HCT116 (cell line): ENCODE measurements around the gene SIAE. TPM values are rescaled to one million over a fixed set of nuclear protein-coding genes. Genes with fewer than 3 reads are reported as not detected.

Experiments used
- ATAC-seq: fragments of 200-7000 bp; cut with Tn5 transposase; 2 replicates; pipeline ENCODE4 v1.9.1; 2020; ENCODE audit warnings: mild to moderate bottlenecking, moderate library complexity
- BruUV-seq: library from RNA; stranded (reverse); fragments of 400-500 nt; replicated peaks from 2 replicates; lab custom pipeline; 2021; lab: Mats Ljungman, UMichigan
- CTCF ChIA-PET: fragments of 300-600 bp; sonication (Branson Sonifier 250); formaldehyde crosslinking; loops from one replicate; lab custom pipeline; 2021; ENCODE audit warnings: antibody characterized with exemption; lab: Charles Lee
- POLR2A ChIA-PET: fragments of 300-600, 350-600 bp; sonication (Branson Sonifier 250); formaldehyde crosslinking; loops from one replicate; lab custom pipeline; 2021; ENCODE audit warnings: antibody characterized with exemption; lab: Charles Lee
- RAD21 ChIA-PET, 2 experiments: fragments of 300-600 bp; sonication (Branson Sonifier 250); formaldehyde crosslinking; loops; one replicate each; lab custom pipeline; 2023; ENCODE audit warnings: low total read pairs in 2 of 2; ENCODE audit not compliant: uncharacterized antibody in 2 of 2, unreplicated experiment in 2 of 2, low non-redundant PET in 1 of 2; lab: Charles Lee
- DNase-seq: peaks from one replicate; pipeline ENCODE4 v3.0.0-alpha.2; 2010; ENCODE audit warnings: low read depth, low spot score
- H2AFZ ChIP-seq: fragments of 200-600 bp; shearing (Covaris generic), sonication (generic); 2 replicates; pipeline ENCODE4 v1.6.1; 2017; ENCODE audit warnings: low read depth, mixed run types, mixed read lengths, antibody characterized with exemption, low read length; ENCODE audit not compliant: poor library complexity, severe bottlenecking
- H3K27ac ChIP-seq: 2 replicates; pipeline ENCODE4 v1.5.1; 2012; ENCODE audit warnings: low read depth, low read length
- H3K27me3 ChIP-seq: fragments of 200-600 bp; sonication (generic); 2 replicates; pipeline ENCODE4 v1.6.1; 2016; ENCODE audit warnings: mixed run types, low read length, mixed read lengths; ENCODE audit not compliant: insufficient read depth
- H3K36me3 ChIP-seq, 2 experiments: fragments of 200-500 bp in 1 of 2; fragments of 200-600 bp in 1 of 2; sonication (Bioruptor generic) in 1 of 2; sonication (generic) in 1 of 2; 2 replicates each; pipeline versions ENCODE4 v1.5.1 to v1.6.1; 2014 to 2016; ENCODE audit warnings: low read length in 2 of 2, inconsistent platforms in 1 of 2, mixed read lengths in 1 of 2, mixed run types in 1 of 2; ENCODE audit not compliant: insufficient read depth in 2 of 2, control insufficient read depth in 1 of 2
- H3K4me1 ChIP-seq, 2 experiments: fragments of 200-600 bp in 1 of 2; sonication (generic) in 1 of 2; 2 replicates each; pipeline versions ENCODE4 v1.5.1 to v1.6.1; 2012 to 2017; ENCODE audit warnings: low read length in 2 of 2, inconsistent platforms in 1 of 2, mild to moderate bottlenecking in 1 of 2, mixed read lengths in 1 of 2, mixed run types in 1 of 2, moderate library complexity in 1 of 2; ENCODE audit not compliant: insufficient read depth in 2 of 2, control insufficient read depth in 1 of 2
- H3K4me2 ChIP-seq: fragments of 200-600 bp; sonication (generic); 2 replicates; pipeline ENCODE4 v1.6.1; 2017; ENCODE audit warnings: mixed run types, low read length, mixed read lengths
- H3K4me3 ChIP-seq, 2 experiments: fragments of 200-600 bp in 1 of 2; sonication (generic) in 1 of 2; replicated peaks in 1 of 2; 2 replicates each; pipeline ENCODE4 v1.5.1; 2011 to 2016; ENCODE audit warnings: low read length in 2 of 2, control low read depth in 1 of 2, low read depth in 1 of 2, mild to moderate bottlenecking in 1 of 2, mixed read lengths in 1 of 2, mixed run types in 1 of 2
- H3K79me2 ChIP-seq: fragments of 200-600 bp; sonication (generic); 2 replicates; pipeline ENCODE4 v1.6.1; 2017; ENCODE audit warnings: mild to moderate bottlenecking, mixed run types, low read length, moderate library complexity, mixed read lengths; ENCODE audit not compliant: insufficient read depth
- H3K9ac ChIP-seq: fragments of 200-600 bp; sonication (generic); 2 replicates; pipeline ENCODE4 v1.6.1; 2016; ENCODE audit warnings: low read length, mixed read lengths
- H3K9me2 ChIP-seq: fragments of 200-600 bp; sonication (generic), shearing (Covaris generic); 2 replicates; pipeline ENCODE4 v1.6.1; 2017; ENCODE audit warnings: mixed run types, mild to moderate bottlenecking, moderate library complexity; ENCODE audit not compliant: insufficient read depth
- H3K9me3 ChIP-seq, 2 experiments: fragments of 200-500 bp in 1 of 2; fragments of 200-600 bp in 1 of 2; sonication (Bioruptor generic) in 1 of 2; sonication (generic) in 1 of 2; 2 replicates each; pipeline ENCODE4 v1.6.1; 2014 to 2017; ENCODE audit warnings: low read length in 2 of 2, mixed read lengths in 2 of 2, inconsistent platforms in 1 of 2, low read depth in 1 of 2, mild to moderate bottlenecking in 1 of 2, mixed run types in 1 of 2, moderate library complexity in 1 of 2; ENCODE audit not compliant: control insufficient read depth in 1 of 2, insufficient read depth in 1 of 2
- H4K20me1 ChIP-seq: fragments of 200-600 bp; sonication (generic), shearing (Covaris generic); 2 replicates; pipeline ENCODE4 v1.6.1; 2017; ENCODE audit warnings: mixed run types, mild to moderate bottlenecking, moderate library complexity; ENCODE audit not compliant: insufficient read depth
- ATF3 ChIP-seq: IDR thresholded peaks from 2 replicates; pipeline ENCODE4 v1.6.1; 2012
- CBX3 ChIP-seq: IDR thresholded peaks from 2 replicates; pipeline ENCODE4 v1.6.1; 2012; ENCODE audit warnings: low read depth
- CEBPB ChIP-seq: IDR thresholded peaks from 2 replicates; pipeline ENCODE4 v1.6.1; 2012; ENCODE audit warnings: low read depth
- EGR1 ChIP-seq: IDR thresholded peaks from 2 replicates; pipeline ENCODE4 v1.6.1; 2012; ENCODE audit warnings: low read depth
- ELF1 ChIP-seq: IDR thresholded peaks from 2 replicates; pipeline ENCODE4 v1.6.1; 2012; ENCODE audit warnings: low read depth, borderline replicate concordance
- EZH2 ChIP-seq: fragments of 200-600 bp; sonication (generic); IDR thresholded peaks from 2 replicates; pipeline ENCODE4 v1.6.1; 2017; ENCODE audit warnings: antibody characterized with exemption, mixed run types
- EZH2phosphoT487 ChIP-seq: fragments of 200-600 bp; IDR thresholded peaks from 2 replicates; pipeline ENCODE4 v1.6.1; 2018; ENCODE audit warnings: antibody characterized with exemption, borderline replicate concordance
- FOSL1 ChIP-seq: IDR thresholded peaks from 2 replicates; pipeline ENCODE4 v1.6.1; 2012; ENCODE audit warnings: low read depth
- JUND ChIP-seq: IDR thresholded peaks from 2 replicates; pipeline ENCODE4 v1.6.1; 2012
- SIN3A ChIP-seq: IDR thresholded peaks from 2 replicates; pipeline ENCODE4 v1.6.1; 2012; ENCODE audit warnings: low read depth
- SP1 ChIP-seq: IDR thresholded peaks from 2 replicates; pipeline ENCODE4 v1.6.1; 2012; ENCODE audit warnings: low read depth
- SRF ChIP-seq: IDR thresholded peaks from 2 replicates; pipeline ENCODE4 v1.6.1; 2012; ENCODE audit warnings: low read depth
- YY1 ChIP-seq: IDR thresholded peaks from 2 replicates; pipeline ENCODE4 v1.6.1; 2011; ENCODE audit warnings: low read length, low read depth, moderate library complexity, mild to moderate bottlenecking; ENCODE audit not compliant: insufficient replicate concordance; ENCODE audit errors: extremely low read depth
- ZFX ChIP-seq: fragments of 450-650 bp; IDR thresholded peaks from 2 replicates; pipeline ENCODE4 v1.6.1; 2017
- ZNF274 ChIP-seq: fragments of 200-500 bp; sonication (Bioruptor generic); IDR thresholded peaks from 2 replicates; pipeline ENCODE4 v1.6.1; 2014; ENCODE audit warnings: mild to moderate bottlenecking, low read depth, low read length, inconsistent platforms
- intact Hi-C: fragments of 100-400 bp; cut with micrococcal nuclease; formaldehyde crosslinking; loops from 2 replicates; pipeline ENCODE4 v1.10.0; 2022
- total RNA-seq: library from RNA; stranded (reverse); gene quantifications from one replicate; pipeline ENCODE4 v1.2.1, GENCODE V29; 2021; ENCODE audit not compliant: unreplicated experiment
- TF ChIP-seq, protein P1 (sequence below): IDR thresholded peaks from 2 replicates; pipeline ENCODE4 v1.6.1; 2011; ENCODE audit warnings: mild to moderate bottlenecking, low read length, moderate library complexity; ENCODE audit not compliant: insufficient replicate concordance; ENCODE audit errors: extremely low read depth
- TF ChIP-seq, protein P2 (sequence below): IDR thresholded peaks from 2 replicates; pipeline ENCODE4 v1.6.1; 2012; ENCODE audit warnings: low read depth

Gene SIAE
- total RNA-seq, 1 experiment from 2014 or later, result 39.2 TPM

- TF ChIP-seq, protein P1, sequence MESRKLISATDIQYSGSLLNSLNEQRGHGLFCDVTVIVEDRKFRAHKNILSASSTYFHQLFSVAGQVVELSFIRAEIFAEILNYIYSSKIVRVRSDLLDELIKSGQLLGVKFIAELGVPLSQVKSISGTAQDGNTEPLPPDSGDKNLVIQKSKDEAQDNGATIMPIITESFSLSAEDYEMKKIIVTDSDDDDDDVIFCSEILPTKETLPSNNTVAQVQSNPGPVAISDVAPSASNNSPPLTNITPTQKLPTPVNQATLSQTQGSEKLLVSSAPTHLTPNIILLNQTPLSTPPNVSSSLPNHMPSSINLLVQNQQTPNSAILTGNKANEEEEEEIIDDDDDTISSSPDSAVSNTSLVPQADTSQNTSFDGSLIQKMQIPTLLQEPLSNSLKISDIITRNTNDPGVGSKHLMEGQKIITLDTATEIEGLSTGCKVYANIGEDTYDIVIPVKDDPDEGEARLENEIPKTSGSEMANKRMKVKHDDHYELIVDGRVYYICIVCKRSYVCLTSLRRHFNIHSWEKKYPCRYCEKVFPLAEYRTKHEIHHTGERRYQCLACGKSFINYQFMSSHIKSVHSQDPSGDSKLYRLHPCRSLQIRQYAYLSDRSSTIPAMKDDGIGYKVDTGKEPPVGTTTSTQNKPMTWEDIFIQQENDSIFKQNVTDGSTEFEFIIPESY, result no peak
- TF ChIP-seq FOSL1, result no peak
- no peak for TF ChIP-seq EZH2phosphoT487
- TF ChIP-seq YY1, result no peak
- TF ChIP-seq EZH2, result no peak
- TF ChIP-seq, protein P2, sequence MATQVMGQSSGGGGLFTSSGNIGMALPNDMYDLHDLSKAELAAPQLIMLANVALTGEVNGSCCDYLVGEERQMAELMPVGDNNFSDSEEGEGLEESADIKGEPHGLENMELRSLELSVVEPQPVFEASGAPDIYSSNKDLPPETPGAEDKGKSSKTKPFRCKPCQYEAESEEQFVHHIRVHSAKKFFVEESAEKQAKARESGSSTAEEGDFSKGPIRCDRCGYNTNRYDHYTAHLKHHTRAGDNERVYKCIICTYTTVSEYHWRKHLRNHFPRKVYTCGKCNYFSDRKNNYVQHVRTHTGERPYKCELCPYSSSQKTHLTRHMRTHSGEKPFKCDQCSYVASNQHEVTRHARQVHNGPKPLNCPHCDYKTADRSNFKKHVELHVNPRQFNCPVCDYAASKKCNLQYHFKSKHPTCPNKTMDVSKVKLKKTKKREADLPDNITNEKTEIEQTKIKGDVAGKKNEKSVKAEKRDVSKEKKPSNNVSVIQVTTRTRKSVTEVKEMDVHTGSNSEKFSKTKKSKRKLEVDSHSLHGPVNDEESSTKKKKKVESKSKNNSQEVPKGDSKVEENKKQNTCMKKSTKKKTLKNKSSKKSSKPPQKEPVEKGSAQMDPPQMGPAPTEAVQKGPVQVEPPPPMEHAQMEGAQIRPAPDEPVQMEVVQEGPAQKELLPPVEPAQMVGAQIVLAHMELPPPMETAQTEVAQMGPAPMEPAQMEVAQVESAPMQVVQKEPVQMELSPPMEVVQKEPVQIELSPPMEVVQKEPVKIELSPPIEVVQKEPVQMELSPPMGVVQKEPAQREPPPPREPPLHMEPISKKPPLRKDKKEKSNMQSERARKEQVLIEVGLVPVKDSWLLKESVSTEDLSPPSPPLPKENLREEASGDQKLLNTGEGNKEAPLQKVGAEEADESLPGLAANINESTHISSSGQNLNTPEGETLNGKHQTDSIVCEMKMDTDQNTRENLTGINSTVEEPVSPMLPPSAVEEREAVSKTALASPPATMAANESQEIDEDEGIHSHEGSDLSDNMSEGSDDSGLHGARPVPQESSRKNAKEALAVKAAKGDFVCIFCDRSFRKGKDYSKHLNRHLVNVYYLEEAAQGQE, result no peak
These were observed 30.9 kb downstream of the SIAE start (continued) for GRCh38 chr11:124642628-124643027.

GRCh38 chr11:124640666-124641065, 32.9 kb downstream of the SIAE start:
- ATAC-seq, result no peak

More at GRCh38 chr11:124640666-124641065, 32.9 kb downstream of the SIAE start:
- Histone ChIP-seq H4K20me1 (no peaks in the 10 kb centered on the region), H2AFZ (no peak overlapping the region), H3K9me3 (peaks cover 0 to 9% of the 10 kb centered on the region in 2 experiments; a peak in 1 of 4 replicates), H3K9ac (no peak overlapping the region)
- RAD21 ChIA-PET, result no interaction called here
- TF ChIP-seq JUND, result no peak
- no peak for TF ChIP-seq CEBPB
- TF ChIP-seq SIN3A, result no peak
- no peak for TF ChIP-seq EGR1
- no peak for TF ChIP-seq ZNF274
- TF ChIP-seq SP1, result no peak
- TF ChIP-seq ZFX, result no peak
- TF ChIP-seq ELF1, result no peak
- TF ChIP-seq SRF, result no peak
- TF ChIP-seq EZH2phosphoT487, result no peak
- TF ChIP-seq ATF3, result no peak
- TF ChIP-seq CBX3, result no peak
- no peak for TF ChIP-seq EZH2
- TF ChIP-seq, protein P1, result no peak
- TF ChIP-seq, all 23 proteins: peak for 0
- H3K79me2 ChIP-seq, result no peaks in the 10 kb centered on the region
- H3K27me3 ChIP-seq, result no peaks in the 10 kb centered on the region
- no peaks in the 10 kb centered on the region for H3K9me2 ChIP-seq
- ChIA-PET POLR2A (no interaction called here), CTCF (interaction anchor here (1.0 to 2.2 kb wide), 2 partner anchors 28 to 153 kb away, joined by 3 to 5 read pairs; no protein-coding TSS in a partner anchor)
- H3K4me2 ChIP-seq, result no peak overlapping the region
- H3K27ac ChIP-seq, result no peak overlapping the region
- intact Hi-C loops, result no loop called here
- no peak overlapping the region for H3K4me3 ChIP-seq
- no peak for DNase-seq
- H3K4me1 ChIP-seq, result peaks cover 0 to 7% of the 10 kb centered on the region in 2 experiments; a peak in 2 of 4 replicates
- peaks cover 0 to 13% of the 10 kb centered on the region in 2 experiments; a peak in 2 of 4 replicates for H3K36me3 ChIP-seq
- BruUV-seq, result no TSS peak
